GM19467 (cell line): ENCODE results near the gene PZP.
"Not testable (repeated sequence)": the region's sequence is repeated elsewhere in the genome, so short reads cannot be mapped to it uniquely, and the experiment has no call there.

Experiments
- ATAC-seq: cut with Tn5 transposase; IDR thresholded peaks from one replicate; pipeline ENCODE4 v1.9.1; 2021; ENCODE audit warnings: mild to moderate bottlenecking, moderate library complexity; ENCODE audit not compliant: unreplicated experiment

The PZP gene

GRCh38 chr12:9198012-9198411 lies 10.2 kb downstream of the PZP start:
- ATAC-seq = no peak

- ATAC-seq = no peak
Observed at GRCh38 chr12:9184276-9184675, 23.9 kb downstream of the PZP start.

- no peak for ATAC-seq
Observed at GRCh38 chr12:9180810-9181209, 27.4 kb downstream of the PZP start.

- ATAC-seq = no peak
Observed at GRCh38 chr12:9179781-9180180, 28.4 kb downstream of the PZP start.

- ATAC-seq = no peak
Observed at GRCh38 chr12:9169979-9170634, 38.1 kb downstream of the PZP start.

GRCh38 chr12:9167345-9167744 lies 40.9 kb downstream of the PZP start:
- ATAC-seq = not testable (repeated sequence)

- ATAC-seq = no peak
Observed at GRCh38 chr12:9163392-9163791, 44.8 kb downstream of the PZP start.

GRCh38 chr12:9156119-9156518 lies 52.1 kb downstream of the PZP start:
- ATAC-seq = no peak

- no peak for ATAC-seq
Observed at GRCh38 chr12:9149372-9149771, 58.8 kb downstream of the PZP start.

- no peak for ATAC-seq
Observed at GRCh38 chr12:9148926-9149325, 59.3 kb downstream of the PZP start.

- no peak for ATAC-seq
Observed at GRCh38 chr12:9147461-9147860, 60.7 kb downstream of the PZP start.

- no peak for ATAC-seq
Observed at GRCh38 chr12:9144730-9145106, 63.5 kb downstream of the PZP start.

- no peak for ATAC-seq
Observed at GRCh38 chr12:9143929-9144729, 64.1 kb downstream of the PZP start.

- ATAC-seq = no peak
Observed at GRCh38 chr12:9143137-9143536, 65.1 kb downstream of the PZP start.

- not testable (repeated sequence) for ATAC-seq
Observed at GRCh38 chr12:9139588-9140290, 68.5 kb downstream of the PZP start.

GRCh38 chr12:9135903-9136310 lies 72.3 kb downstream of the PZP start:
- ATAC-seq = no peak

- ATAC-seq = no peak
Observed at GRCh38 chr12:9134981-9135628, 73.1 kb downstream of the PZP start.

GRCh38 chr12:9133216-9133916 lies 74.8 kb downstream of the PZP start:
- no peak for ATAC-seq

- ATAC-seq = no peak
Observed at GRCh38 chr12:9132008-9132535, 76.1 kb downstream of the PZP start.

GRCh38 chr12:9130244-9130643 lies 78.0 kb downstream of the PZP start:
- ATAC-seq = no peak
